Trophoblast cell (in vitro differentiated cells and primary cell): Measurements from ENCODE around the gene INVS.
A peak's percentile ranks its signal among the peaks of the same experiment; 100 is the strongest.

Experiments used
- DNase-seq, 2 donors: peaks; one replicate each; pipeline ENCODE4 v3.0.0-alpha.2; 2016
- H2AFZ ChIP-seq: 2 replicates; pipeline ENCODE4 v1.6.1; 2013; ENCODE audit warnings: low read length, moderate library complexity, mild to moderate bottlenecking; ENCODE audit not compliant: insufficient read depth, poor library complexity
- H2AK5ac ChIP-seq: 2 replicates; pipeline ENCODE4 v1.6.1; 2013; ENCODE audit warnings: mild to moderate bottlenecking, low read length
- H2BK120ac ChIP-seq: 2 replicates; pipeline ENCODE4 v1.6.1; 2013; ENCODE audit warnings: low read length, mild to moderate bottlenecking, moderate library complexity; ENCODE audit not compliant: insufficient read depth, poor library complexity
- H2BK12ac ChIP-seq: 2 replicates; pipeline ENCODE4 v1.6.1; 2013; ENCODE audit warnings: mild to moderate bottlenecking, low read length, moderate library complexity
- H2BK5ac ChIP-seq: 2 replicates; pipeline ENCODE4 v1.6.1; 2013; ENCODE audit warnings: low read length, low read depth, moderate library complexity, mild to moderate bottlenecking; ENCODE audit not compliant: poor library complexity
- H3K14ac ChIP-seq: 2 replicates; pipeline ENCODE4 v1.6.1; 2013; ENCODE audit warnings: mild to moderate bottlenecking, low read length
- H3K18ac ChIP-seq: 2 replicates; pipeline ENCODE4 v1.6.1; 2013; ENCODE audit warnings: mild to moderate bottlenecking, low read length
- H3K23ac ChIP-seq: 2 replicates; pipeline ENCODE4 v1.6.1; 2013; ENCODE audit warnings: low read length
- H3K27ac ChIP-seq: 2 replicates; pipeline ENCODE4 v1.5.1; 2013; ENCODE audit warnings: low read depth, mild to moderate bottlenecking, inconsistent platforms, low read length, moderate library complexity
- H3K27me3 ChIP-seq: 2 replicates; pipeline ENCODE4 v1.6.1; 2013; ENCODE audit warnings: inconsistent platforms, mild to moderate bottlenecking, low read length, moderate library complexity; ENCODE audit not compliant: insufficient read depth
- H3K36me3 ChIP-seq, 2 experiments: 1 replicate in 1 of 2; 2 replicates in 1 of 2; pipeline ENCODE4 v1.6.1; 2013; ENCODE audit warnings: low read length in 2 of 2, mild to moderate bottlenecking in 2 of 2, moderate library complexity in 1 of 2; ENCODE audit not compliant: insufficient read depth in 2 of 2, control insufficient read depth in 1 of 2
- H3K4ac ChIP-seq: 2 replicates; pipeline ENCODE4 v1.6.1; 2013; ENCODE audit warnings: low read depth, mild to moderate bottlenecking, low read length, moderate library complexity
- H3K4me1 ChIP-seq, 2 experiments: 1 replicate in 1 of 2; 2 replicates in 1 of 2; pipeline ENCODE4 v1.6.1; 2013; ENCODE audit warnings: low read length in 2 of 2, mild to moderate bottlenecking in 2 of 2, moderate library complexity in 1 of 2; ENCODE audit not compliant: insufficient read depth in 2 of 2, control insufficient read depth in 1 of 2
- H3K4me2 ChIP-seq: 2 replicates; pipeline ENCODE4 v1.6.1; 2013; ENCODE audit warnings: inconsistent platforms, mild to moderate bottlenecking, low read length, moderate library complexity
- H3K4me3 ChIP-seq: 2 replicates; pipeline ENCODE4 v1.5.1; 2013; ENCODE audit warnings: mild to moderate bottlenecking, low read depth, low read length, inconsistent platforms
- H3K79me1 ChIP-seq: one replicate; pipeline ENCODE4 v1.6.1; 2013; ENCODE audit warnings: low read length
- H3K79me2 ChIP-seq: 2 replicates; pipeline ENCODE4 v1.6.1; 2013; ENCODE audit warnings: low read length, mild to moderate bottlenecking; ENCODE audit not compliant: control insufficient read depth, insufficient read depth, poor library complexity
- H3K9ac ChIP-seq: 2 replicates; pipeline ENCODE4 v1.6.1; 2013; ENCODE audit warnings: mild to moderate bottlenecking, low read length
- H3K9me3 ChIP-seq: 2 replicates; pipeline ENCODE4 v1.6.1; 2013; ENCODE audit warnings: low read depth, mild to moderate bottlenecking, control low read depth, inconsistent platforms, low read length; ENCODE audit not compliant: insufficient read depth
- H4K12ac ChIP-seq: 2 replicates; pipeline ENCODE4 v1.6.1; 2013; ENCODE audit warnings: low read depth, mild to moderate bottlenecking, low read length, moderate library complexity
- H4K8ac ChIP-seq: 2 replicates; pipeline ENCODE4 v1.6.1; 2013; ENCODE audit warnings: low read depth, mild to moderate bottlenecking, low read length, moderate library complexity
- H4K91ac ChIP-seq: one replicate; pipeline ENCODE4 v1.6.1; 2013; ENCODE audit warnings: low read depth, mild to moderate bottlenecking, low read length, moderate library complexity
- WGBS: extraction: QIAGEN DNeasy Blood & Tissue Kit; methylation state at CpG from one replicate; pipeline ENCODE4 v1.1.7; 2013; ENCODE audit warnings: missing lambda C conversion rate; ENCODE audit not compliant: insufficient read length, insufficient coverage; ENCODE audit errors: extremely low coverage; 5-methylcytosine and 5-hydroxymethylcytosine counted together

The INVS gene

GRCh38 chr9:100240512-100240911 is 141.5 kb downstream of the INVS start:
- Histone ChIP-seq H3K14ac (no peak overlapping the region), H2AFZ (no peak overlapping the region), H2BK120ac (no peak overlapping the region), H4K91ac (no peak overlapping the region), H3K79me1 (no peaks in the 10 kb centered on the region), H3K23ac (no peak overlapping the region), H2BK12ac (no peak overlapping the region), H3K9me3 (no peaks in the 10 kb centered on the region), H3K18ac (no peak overlapping the region), H4K8ac (no peak overlapping the region), H3K36me3 (peaks cover 0 to 8% of the 10 kb centered on the region in 2 experiments), H3K27ac (no peak overlapping the region), H3K4me1 (no peaks in the 10 kb centered on the region), H3K4ac (no peak overlapping the region), H4K12ac (no peak overlapping the region), H3K27me3 (no peaks in the 10 kb centered on the region), H3K9ac (no peak overlapping the region), H3K4me3 (no peak overlapping the region), H3K4me2 (no peak overlapping the region), H2AK5ac (no peak overlapping the region), H2BK5ac (no peak overlapping the region), H3K79me2 (no peaks in the 10 kb centered on the region)
- no CpG with 5 or more reads among the region's 2 CpGs for WGBS
- no peak for DNase-seq

- WGBS: no CpG with 5 or more reads among the region's 3 CpGs
Observed at GRCh38 chr9:100267211-100267610, 168.2 kb downstream of the INVS start.

GRCh38 chr9:100268271-100268670 is 169.2 kb downstream of the INVS start:
- Histone ChIP-seq H3K4me1 (peaks cover 0 to 3% of the 10 kb centered on the region in 2 experiments), H2BK12ac (no peak overlapping the region), H3K4me2 (no peak overlapping the region), H2BK120ac (no peak overlapping the region), H3K23ac (no peak overlapping the region), H3K79me2 (no peaks in the 10 kb centered on the region), H3K27ac (no peak overlapping the region), H2BK5ac (no peak overlapping the region), H3K4me3 (no peak overlapping the region), H3K36me3 (peaks cover 1 to 2% of the 10 kb centered on the region in 2 experiments), H3K4ac (no peak overlapping the region), H3K14ac (no peak overlapping the region), H3K79me1 (no peaks in the 10 kb centered on the region), H3K9ac (no peak overlapping the region), H4K8ac (no peak overlapping the region), H2AFZ (no peak overlapping the region), H3K27me3 (no peaks in the 10 kb centered on the region), H2AK5ac (no peak overlapping the region), H3K18ac (no peak overlapping the region), H4K12ac (no peak overlapping the region), H4K91ac (no peak overlapping the region), H3K9me3 (no peaks in the 10 kb centered on the region)
- DNase-seq: peak; percentile 23 to 64
- WGBS: no CpG with 5 or more reads among the region's 4 CpGs

More at GRCh38 chr9:100267211-100267610, 168.2 kb downstream of the INVS start:
- H3K23ac ChIP-seq: no peak overlapping the region
- H2BK12ac ChIP-seq: no peak overlapping the region
- H3K79me1 ChIP-seq: no peaks in the 10 kb centered on the region
- H2BK120ac ChIP-seq: no peak overlapping the region
- H3K14ac ChIP-seq: no peak overlapping the region
- DNase-seq: no peak
- no peak overlapping the region for H3K9ac ChIP-seq
- no peak overlapping the region for H3K18ac ChIP-seq
- H2AK5ac ChIP-seq: no peak overlapping the region
- no peak overlapping the region for H2AFZ ChIP-seq
- no peak overlapping the region for H2BK5ac ChIP-seq
- peaks cover 0 to 3% of the 10 kb centered on the region in 2 experiments for H3K4me1 ChIP-seq
- H3K27me3 ChIP-seq: no peaks in the 10 kb centered on the region
- no peak overlapping the region for H4K91ac ChIP-seq
- no peak overlapping the region for H4K8ac ChIP-seq
- H4K12ac ChIP-seq: no peak overlapping the region
- no peaks in the 10 kb centered on the region for H3K79me2 ChIP-seq
- H3K9me3 ChIP-seq: no peaks in the 10 kb centered on the region
- no peak overlapping the region for H3K4me2 ChIP-seq
- H3K36me3 ChIP-seq: no peaks in the 10 kb centered on the region
- no peak overlapping the region for H3K4ac ChIP-seq
- H3K4me3 ChIP-seq: no peak overlapping the region
- no peak overlapping the region for H3K27ac ChIP-seq

GRCh38 chr9:100269656-100270055 is 170.6 kb downstream of the INVS start:
- H2BK120ac ChIP-seq: no peak overlapping the region
- WGBS: no CpG with 5 or more reads among the region's 1 CpG

More at GRCh38 chr9:100269656-100270055, 170.6 kb downstream of the INVS start:
- Histone ChIP-seq H3K4me2 (no peak overlapping the region), H4K91ac (no peak overlapping the region), H3K27me3 (no peaks in the 10 kb centered on the region), H3K36me3 (peaks cover 1 to 6% of the 10 kb centered on the region in 2 experiments), H4K8ac (no peak overlapping the region), H3K14ac (no peak overlapping the region), H3K4me3 (no peak overlapping the region), H2BK5ac (no peak overlapping the region), H4K12ac (no peak overlapping the region), H3K79me1 (no peaks in the 10 kb centered on the region), H2AK5ac (no peak overlapping the region), H2BK12ac (no peak overlapping the region), H3K23ac (no peak overlapping the region), H2AFZ (no peak overlapping the region), H3K18ac (no peak overlapping the region), H3K79me2 (no peaks in the 10 kb centered on the region), H3K9ac (no peak overlapping the region), H3K4ac (no peak overlapping the region), H3K27ac (no peak overlapping the region), H3K4me1 (peaks cover 0 to 3% of the 10 kb centered on the region in 2 experiments), H3K9me3 (no peaks in the 10 kb centered on the region)
- no peak for DNase-seq
